HEK293 (cell line): ENCODE data around the gene GPHA2.

Source experiments
- CTCF ChIA-PET: fragments of 350-600 bp; formaldehyde crosslinking; extraction: SDS; loops from one replicate; lab custom pipeline; 2021; ENCODE audit warnings: antibody characterized with exemption; lab: Yijun Ruan, JAX
- POLR2A ChIA-PET: fragments of 300-600 bp; formaldehyde crosslinking; extraction: SDS; loops from one replicate; lab custom pipeline; 2020; ENCODE audit warnings: antibody characterized with exemption, inconsistent platforms; lab: Yijun Ruan, JAX
- H3K27ac ChIP-seq: fragments of 200-500 bp; sonication (Bioruptor generic); 2 replicates; pipeline ENCODE4 v1.5.1; 2014; ENCODE audit warnings: low read depth, low read length, control low read depth, inconsistent platforms; ENCODE audit errors: extremely low read depth
- H3K36me3 ChIP-seq, 2 experiments: fragments of 200-500 bp in 1 of 2; sonication (Bioruptor generic) in 1 of 2; 1 replicate in 1 of 2; 2 replicates in 1 of 2; pipeline ENCODE4 v1.5.1; 2014 to 2017; ENCODE audit warnings: inconsistent platforms in 2 of 2, low read length in 2 of 2; ENCODE audit not compliant: control insufficient read depth in 2 of 2, insufficient read depth in 1 of 2
- H3K4me1 ChIP-seq: fragments of 200-500 bp; sonication (Bioruptor generic); 2 replicates; pipeline ENCODE4 v1.5.1; 2014; ENCODE audit warnings: mild to moderate bottlenecking, low read length, inconsistent platforms; ENCODE audit not compliant: control insufficient read depth, insufficient read depth
- H3K4me3 ChIP-seq: 2 replicates; pipeline ENCODE4 v1.5.1; 2011; ENCODE audit warnings: low read depth, mild to moderate bottlenecking, control low read depth, low read length, moderate library complexity
- H3K9me3 ChIP-seq: fragments of 200-500 bp; sonication (Bioruptor generic); 2 replicates; pipeline ENCODE4 v1.5.1; 2014; ENCODE audit warnings: low read depth, low read length, inconsistent platforms; ENCODE audit not compliant: control insufficient read depth, insufficient read depth
- GLI2 ChIP-seq: fragments of 450-650 bp; formaldehyde crosslinking; IDR thresholded peaks from 2 replicates; pipeline ENCODE4; 2017; ENCODE audit warnings: missing biosample characterization, missing genetic modification characterization, low read depth, borderline replicate concordance
- GLIS1 ChIP-seq: fragments of 450-650 bp; formaldehyde crosslinking; IDR thresholded peaks from 2 replicates; pipeline ENCODE4 v1.5.1; 2016; ENCODE audit warnings: missing biosample characterization, missing genetic modification characterization
- GLIS2 ChIP-seq: fragments of 450-650 bp; formaldehyde crosslinking; IDR thresholded peaks from 2 replicates; pipeline ENCODE4 v1.5.1; 2016; ENCODE audit warnings: missing biosample characterization, missing genetic modification characterization
- OSR2 ChIP-seq: fragments of 450-650 bp; formaldehyde crosslinking; IDR thresholded peaks from 2 replicates; pipeline ENCODE4 v1.5.1; 2016; ENCODE audit warnings: missing biosample characterization, missing genetic modification characterization
- PRDM1 ChIP-seq: fragments of 450-650 bp; formaldehyde crosslinking; IDR thresholded peaks from 2 replicates; pipeline ENCODE4; 2016; ENCODE audit warnings: missing biosample characterization, missing genetic modification characterization
- PRDM2 ChIP-seq: fragments of 450-650 bp; formaldehyde crosslinking; IDR thresholded peaks from 2 replicates; pipeline ENCODE4 v1.5.1; 2016; ENCODE audit warnings: missing biosample characterization, missing genetic modification characterization, borderline replicate concordance
- SP2 ChIP-seq: fragments of 450-650 bp; formaldehyde crosslinking; IDR thresholded peaks from 2 replicates; pipeline ENCODE4 v1.5.1; 2016; ENCODE audit warnings: missing biosample characterization, missing genetic modification characterization
- ZEB2 ChIP-seq: fragments of 450-650 bp; formaldehyde crosslinking; IDR thresholded peaks from 2 replicates; pipeline ENCODE4 v1.5.1; 2016; ENCODE audit warnings: missing biosample characterization, missing genetic modification characterization
- ZNF133 ChIP-seq: fragments of 450-650 bp; formaldehyde crosslinking; IDR thresholded peaks from 2 replicates; pipeline ENCODE4 v1.5.1; 2016; ENCODE audit warnings: missing biosample characterization, missing genetic modification characterization
- ZNF324 ChIP-seq: fragments of 450-650 bp; formaldehyde crosslinking; IDR thresholded peaks from 2 replicates; pipeline ENCODE4 v1.5.1; 2016; ENCODE audit warnings: missing biosample characterization, missing genetic modification characterization
- ZNF488 ChIP-seq: fragments of 450-650 bp; formaldehyde crosslinking; IDR thresholded peaks from 2 replicates; pipeline ENCODE4 v1.5.1; 2016; ENCODE audit warnings: missing biosample characterization, missing genetic modification characterization

The GPHA2 gene

GRCh38 chr11:64909653-64910343 is 25.9 kb downstream of the GPHA2 start:
- POLR2A ChIA-PET = interaction anchor here (0.6 kb wide), 1 partner anchor 115 kb away, joined by 3 read pairs; no protein-coding TSS in a partner anchor
- peaks cover 0 to 92% of the 10 kb centered on the region in 2 experiments; a peak in 1 of 3 replicates for H3K36me3 ChIP-seq
- no peaks in the 10 kb centered on the region for H3K4me1 ChIP-seq
- no peak overlapping the region for H3K27ac ChIP-seq
- H3K4me3 ChIP-seq = no peak overlapping the region
- no peaks in the 10 kb centered on the region for H3K9me3 ChIP-seq
- TF ChIP-seq PRDM2 (tag by site-specific recombination) (no peak), GLI2 (tag by site-specific recombination) (no peak), ZNF488 (tag by site-specific recombination) (no peak)
- CTCF ChIA-PET = no interaction called here

GRCh38 chr11:64908766-64909165 is 26.9 kb downstream of the GPHA2 start:
- CTCF ChIA-PET = no interaction called here
- H3K4me3 ChIP-seq = no peak overlapping the region
- no peaks in the 10 kb centered on the region for H3K4me1 ChIP-seq
- peaks cover 0 to 85% of the 10 kb centered on the region in 2 experiments; a peak in 1 of 3 replicates for H3K36me3 ChIP-seq
- no peak overlapping the region for H3K27ac ChIP-seq
- no peaks in the 10 kb centered on the region for H3K9me3 ChIP-seq
- POLR2A ChIA-PET = no interaction called here
- TF ChIP-seq SP2 (tag by site-specific recombination) (no peak), GLIS1 (tag by site-specific recombination) (no peak), OSR2 (no peak), PRDM1 (no peak)

- peaks cover 0 to 84% of the 10 kb centered on the region in 2 experiments; a peak in 2 of 3 replicates for H3K36me3 ChIP-seq
- ChIA-PET POLR2A (no interaction called here), CTCF (interaction anchor here (1.0 to 1.4 kb wide), 2 partner anchors 12 to 108 kb away, joined by 4 to 6 read pairs; partner anchors contain the start of gene ARL2)
- no peaks in the 10 kb centered on the region for H3K4me1 ChIP-seq
- H3K4me3 ChIP-seq = no peak overlapping the region
- no peak overlapping the region for H3K27ac ChIP-seq
- TF ChIP-seq ZNF324 (no peak), ZEB2 (tag by site-specific recombination) (no peak), ZNF133 (tag by site-specific recombination) (no peak), GLIS2 (tag by site-specific recombination) (no peak)
- no peaks in the 10 kb centered on the region for H3K9me3 ChIP-seq
Observed at GRCh38 chr11:64906314-64906635, 29.4 kb downstream of the GPHA2 start.
